Measurements from ENCODE around the gene RND3.

DNA sequence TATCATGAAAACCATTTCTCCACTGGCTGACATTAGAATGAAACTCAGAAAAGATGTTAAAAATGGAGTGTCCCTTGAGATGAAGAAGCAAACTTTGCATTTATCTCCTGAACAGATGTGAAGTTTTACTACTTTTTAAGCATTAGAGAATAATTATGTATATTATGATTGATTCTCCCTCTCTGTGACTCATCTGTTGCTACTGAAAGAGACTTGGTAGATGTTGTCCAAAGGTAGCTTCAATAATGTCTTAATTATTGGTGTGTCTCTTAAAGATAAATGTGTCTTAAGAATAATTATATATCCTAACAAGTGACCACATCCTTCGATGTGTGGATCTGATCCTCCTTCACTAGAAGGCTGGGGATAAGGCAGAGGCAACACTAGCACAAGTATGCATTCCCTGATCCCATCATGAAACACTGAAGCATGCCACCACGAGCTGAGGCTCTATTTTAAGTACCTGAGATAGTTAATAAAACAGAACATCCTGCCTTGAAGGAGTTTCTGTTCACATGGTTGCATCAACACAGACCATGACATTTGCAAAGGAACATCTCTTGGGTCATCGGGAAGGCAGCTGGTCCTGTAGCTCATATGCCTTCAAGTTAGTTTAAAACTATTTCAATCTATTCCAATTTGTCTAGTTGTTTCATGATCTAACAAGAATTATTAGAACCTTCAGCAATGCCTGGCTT is 15.5 kb downstream of the RND3 start:
- TF ChIP-seq YY1 (tag by site-specific recombination; IDR thresholded peaks at IDR 0.05) (no peak), ZNF248 (tag by site-specific recombination; IDR thresholded peaks at IDR 0.05) (no peak), ZNF423 (tag by site-specific recombination; IDR thresholded peaks at IDR 0.05) (no peak)
- TF ChIP-seq, protein P1, sequence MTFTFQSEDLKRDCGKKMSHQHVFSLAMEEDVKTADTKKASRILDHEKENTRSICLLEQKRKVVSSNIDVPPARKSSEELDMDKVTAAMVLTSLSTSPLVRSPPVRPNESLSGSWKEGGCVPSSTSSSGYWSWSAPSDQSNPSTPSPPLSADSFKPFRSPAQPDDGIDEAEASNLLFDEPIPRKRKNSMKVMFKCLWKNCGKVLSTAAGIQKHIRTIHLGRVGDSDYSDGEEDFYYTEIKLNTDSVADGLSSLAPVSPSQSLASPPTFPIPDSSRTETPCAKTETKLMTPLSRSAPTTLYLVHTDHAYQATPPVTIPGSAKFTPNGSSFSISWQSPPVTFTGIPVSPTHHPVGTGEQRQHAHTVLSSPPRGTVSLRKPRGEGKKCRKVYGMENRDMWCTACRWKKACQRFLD (tag by site-specific recombination; IDR thresholded peaks at IDR 0.05) = no peak
- TF ChIP-seq, protein P2, sequence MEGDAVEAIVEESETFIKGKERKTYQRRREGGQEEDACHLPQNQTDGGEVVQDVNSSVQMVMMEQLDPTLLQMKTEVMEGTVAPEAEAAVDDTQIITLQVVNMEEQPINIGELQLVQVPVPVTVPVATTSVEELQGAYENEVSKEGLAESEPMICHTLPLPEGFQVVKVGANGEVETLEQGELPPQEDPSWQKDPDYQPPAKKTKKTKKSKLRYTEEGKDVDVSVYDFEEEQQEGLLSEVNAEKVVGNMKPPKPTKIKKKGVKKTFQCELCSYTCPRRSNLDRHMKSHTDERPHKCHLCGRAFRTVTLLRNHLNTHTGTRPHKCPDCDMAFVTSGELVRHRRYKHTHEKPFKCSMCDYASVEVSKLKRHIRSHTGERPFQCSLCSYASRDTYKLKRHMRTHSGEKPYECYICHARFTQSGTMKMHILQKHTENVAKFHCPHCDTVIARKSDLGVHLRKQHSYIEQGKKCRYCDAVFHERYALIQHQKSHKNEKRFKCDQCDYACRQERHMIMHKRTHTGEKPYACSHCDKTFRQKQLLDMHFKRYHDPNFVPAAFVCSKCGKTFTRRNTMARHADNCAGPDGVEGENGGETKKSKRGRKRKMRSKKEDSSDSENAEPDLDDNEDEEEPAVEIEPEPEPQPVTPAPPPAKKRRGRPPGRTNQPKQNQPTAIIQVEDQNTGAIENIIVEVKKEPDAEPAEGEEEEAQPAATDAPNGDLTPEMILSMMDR (tag by site-specific recombination; IDR thresholded peaks at IDR 0.05) = no peak
- TF ChIP-seq, protein P3, sequence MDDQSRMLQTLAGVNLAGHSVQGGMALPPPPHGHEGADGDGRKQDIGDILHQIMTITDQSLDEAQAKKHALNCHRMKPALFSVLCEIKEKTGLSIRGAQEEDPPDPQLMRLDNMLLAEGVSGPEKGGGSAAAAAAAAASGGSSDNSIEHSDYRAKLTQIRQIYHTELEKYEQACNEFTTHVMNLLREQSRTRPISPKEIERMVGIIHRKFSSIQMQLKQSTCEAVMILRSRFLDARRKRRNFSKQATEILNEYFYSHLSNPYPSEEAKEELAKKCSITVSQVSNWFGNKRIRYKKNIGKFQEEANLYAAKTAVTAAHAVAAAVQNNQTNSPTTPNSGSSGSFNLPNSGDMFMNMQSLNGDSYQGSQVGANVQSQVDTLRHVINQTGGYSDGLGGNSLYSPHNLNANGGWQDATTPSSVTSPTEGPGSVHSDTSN (CRISPR knock-in tag; IDR thresholded peaks at IDR 0.05) = no peak
